Body of pancreas (tissue), 4 donors: ENCODE results near the gene RIPK3. TPM values are rescaled to one million over a fixed set of nuclear protein-coding genes. Genes with fewer than 3 reads are reported as not detected.
A peak's percentile ranks its signal among the peaks of the same experiment; 100 is the strongest.

Experiments
- ATAC-seq: fragments of 150-250 bp; one replicate; pipeline ENCODE4 v1.9.1; 2016
- DNase-seq, 4 donors: peaks; one replicate each; pipeline ENCODE4 v3.0.0-alpha.2; 2019
- H3K27ac ChIP-seq, 4 donors: fragments of 200-600 bp; sonication (generic); 1 replicate in 3 of 4; 2 replicates in 1 of 4; pipeline versions ENCODE4 v1.5.1 to v1.6.1; 2016 to 2019; ENCODE audit warnings: mild to moderate bottlenecking in 1 of 4, mixed read lengths in 1 of 4, moderate library complexity in 1 of 4
- H3K27me3 ChIP-seq, 2 donors: fragments of 200-600 bp; sonication (generic); one replicate each; pipeline ENCODE4 v1.6.0; 2016; ENCODE audit warnings: mild to moderate bottlenecking in 1 of 2
- H3K36me3 ChIP-seq, 2 donors: fragments of 200-600 bp; sonication (generic); replicated peaks in 1 of 2; 2 replicates each; pipeline ENCODE4 v1.5.1; 2016; ENCODE audit warnings: low read depth in 2 of 2; ENCODE audit not compliant: insufficient read depth in 1 of 2
- H3K4me1 ChIP-seq: fragments of 200-600 bp; sonication (generic); one replicate; pipeline ENCODE4 v1.6.0; 2016
- H3K4me3 ChIP-seq, 2 donors: fragments of 200-600 bp; sonication (generic); 1 replicate in 1 of 2; 2 replicates in 1 of 2; pipeline ENCODE4 v1.5.1; 2016 to 2019
- H3K9me3 ChIP-seq, 3 donors: fragments of 200-600 bp; sonication (generic); 1 replicate in 2 of 3; 2 replicates in 1 of 3; pipeline ENCODE4 v1.5.1; 2016
- CTCF ChIP-seq, 7 experiments: fragments of 450-650 bp in 4 of 7; fragments of 200-600 bp in 3 of 7; sonication (generic) in 3 of 7; IDR thresholded peaks; one replicate each; pipeline ENCODE4 v1.5.1; 2016 to 2019; ENCODE audit warnings: antibody characterized with exemption in 7 of 7
- POLR2A ChIP-seq, 3 donors: fragments of 450-650 bp; IDR thresholded peaks; one replicate each; pipeline ENCODE4 v1.6.1; 2016; ENCODE audit warnings: antibody characterized with exemption in 3 of 3, mild to moderate bottlenecking in 2 of 3
- WGBS, 2 donors: methylation state at CpG; one replicate each; pipeline ENCODE4 v1.1.5; 2017; 5-methylcytosine and 5-hydroxymethylcytosine counted together
- intact Hi-C: fragments of 100-400 bp; cut with DNase I; formaldehyde crosslinking; loops from one replicate; pipeline ENCODE4 v1.15.1; 2023
- total RNA-seq, 2 donors: library from RNA; depleted of rRNA; stranded (reverse); fragments of >200 nt; gene quantifications; one replicate each; pipeline ENCODE4 v1.1.0, GENCODE V29; 2016

RIPK3 gene
- total RNA-seq, 2 donors from 2014 or later, result 6.0 to 9.9 TPM

- ATAC-seq, result no peak
- no peak for TF ChIP-seq POLR2A (IDR thresholded peaks at IDR 0.05)
- no peak for TF ChIP-seq CTCF (IDR thresholded peaks at IDR 0.05)
- Histone ChIP-seq H3K36me3 (no peaks in the 10 kb centered on the region), H3K27ac (peak overlapping the region in 1 of 4 donors; percentile 5), H3K4me3 (no peak overlapping the region), H3K4me1 (peaks cover 35% of the 10 kb centered on the region), H3K9me3 (no peaks in the 10 kb centered on the region), H3K27me3 (no peaks in the 10 kb centered on the region)
- WGBS, 2 donors, result 69 to 77% methylated on average over 5 of the region's 5 CpGs
- intact Hi-C loops, result no loop called here
- no peak for DNase-seq
Measured at GRCh38 chr14:24314377-24315193, 25.2 kb downstream of the RIPK3 start.

GRCh38 chr14:24313913-24314312 lies 25.9 kb downstream of the RIPK3 start:
- Histone ChIP-seq H3K36me3 (no peaks in the 10 kb centered on the region), H3K4me3 (no peak overlapping the region), H3K27me3 (no peaks in the 10 kb centered on the region), H3K27ac (peak overlapping the region in 1 of 4 donors; percentile 88), H3K9me3 (no peaks in the 10 kb centered on the region), H3K4me1 (peaks cover 42% of the 10 kb centered on the region)
- WGBS, 2 donors, result 82 to 96% methylated on average over 2 of the region's 2 CpGs
- no peak for TF ChIP-seq CTCF (IDR thresholded peaks at IDR 0.05)
- TF ChIP-seq POLR2A (IDR thresholded peaks at IDR 0.05), result no peak
- intact Hi-C loops, result no loop called here
- ATAC-seq, result no peak
- DNase-seq, result no peak

DNA sequence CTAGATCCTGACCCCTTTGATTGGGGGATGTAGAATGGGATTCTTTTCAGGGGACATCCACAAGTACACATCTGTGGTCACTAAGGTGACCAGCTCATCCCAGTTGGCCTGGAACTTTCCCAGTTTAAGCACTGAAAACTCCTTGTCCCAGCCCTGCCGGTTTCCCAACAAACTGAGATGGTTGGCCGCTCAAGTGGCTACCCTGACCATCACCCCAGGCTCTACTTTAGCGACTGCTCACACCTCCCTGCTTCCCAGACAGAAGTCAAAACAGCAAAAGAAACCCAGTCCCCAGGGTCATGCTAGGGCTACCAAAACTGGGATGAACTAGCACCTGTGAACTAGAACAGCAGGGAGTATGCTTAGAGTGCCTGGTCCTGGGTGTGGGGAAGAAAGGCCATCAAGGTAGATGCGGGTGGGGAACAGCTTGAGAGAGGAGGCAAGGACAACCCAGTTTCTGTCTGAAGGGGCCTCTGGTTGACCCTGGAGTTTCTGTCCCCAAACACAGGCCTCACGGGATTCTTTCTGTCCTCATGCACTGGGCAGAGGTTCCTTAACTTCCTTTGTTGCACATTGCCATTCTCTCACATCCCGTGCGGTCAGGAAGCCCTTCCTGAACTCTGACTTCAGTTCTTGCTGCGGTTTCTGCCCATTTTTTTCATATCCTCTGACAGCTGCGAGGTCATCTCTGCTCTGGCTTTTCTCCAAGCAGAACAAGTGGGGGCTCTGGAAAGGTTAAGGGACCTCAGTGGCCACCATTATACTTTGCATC lies 26.9 kb downstream of the RIPK3 start:
- H3K9me3 ChIP-seq, result no peaks in the 10 kb centered on the region
- DNase-seq, result peak in 1 of 4 donors; percentile 72
- intact Hi-C loops, result no loop called here
- no peak for ATAC-seq
- H3K36me3 ChIP-seq, result no peaks in the 10 kb centered on the region
- H3K27me3 ChIP-seq, result no peaks in the 10 kb centered on the region
- H3K4me3 ChIP-seq, result no peak overlapping the region
- peak overlapping the region in 1 of 4 donors; percentile 88 for H3K27ac ChIP-seq
- H3K4me1 ChIP-seq, result peaks cover 52% of the 10 kb centered on the region
- no peak for TF ChIP-seq CTCF (IDR thresholded peaks at IDR 0.05)
- no peak for TF ChIP-seq POLR2A (IDR thresholded peaks at IDR 0.05)
- WGBS, 2 donors, result 69 to 87% methylated on average over 8 to 9 of the region's 9 CpGs

- no peak overlapping the region for H3K4me3 ChIP-seq
- H3K4me1 ChIP-seq, result peaks cover 61% of the 10 kb centered on the region
- H3K9me3 ChIP-seq, result no peaks in the 10 kb centered on the region
- ATAC-seq, result no peak
- TF ChIP-seq POLR2A (IDR thresholded peaks at IDR 0.05) (no peak), CTCF (IDR thresholded peaks at IDR 0.05) (no peak)
- H3K36me3 ChIP-seq, result no peaks in the 10 kb centered on the region
- H3K27me3 ChIP-seq, result no peaks in the 10 kb centered on the region
- peak in 1 of 4 donors; percentile 56 for DNase-seq
- intact Hi-C loops, result no loop called here
- H3K27ac ChIP-seq, result peak overlapping the region; percentile 79 to 91 (median 86)
- 80 to 88% methylated on average over 1 of the region's 1 CpG for WGBS, 2 donors
Measured at GRCh38 chr14:24311837-24312615, 27.8 kb downstream of the RIPK3 start.
